ENCODE data around the gene PVALB.

PVALB gene

GRCh38 chr22:36756746-36757655, 59.8 kb downstream of the PVALB start:
- no peak for TF ChIP-seq EGR1 (IDR thresholded peaks at IDR 0.05)
- TF ChIP-seq, protein P1, sequence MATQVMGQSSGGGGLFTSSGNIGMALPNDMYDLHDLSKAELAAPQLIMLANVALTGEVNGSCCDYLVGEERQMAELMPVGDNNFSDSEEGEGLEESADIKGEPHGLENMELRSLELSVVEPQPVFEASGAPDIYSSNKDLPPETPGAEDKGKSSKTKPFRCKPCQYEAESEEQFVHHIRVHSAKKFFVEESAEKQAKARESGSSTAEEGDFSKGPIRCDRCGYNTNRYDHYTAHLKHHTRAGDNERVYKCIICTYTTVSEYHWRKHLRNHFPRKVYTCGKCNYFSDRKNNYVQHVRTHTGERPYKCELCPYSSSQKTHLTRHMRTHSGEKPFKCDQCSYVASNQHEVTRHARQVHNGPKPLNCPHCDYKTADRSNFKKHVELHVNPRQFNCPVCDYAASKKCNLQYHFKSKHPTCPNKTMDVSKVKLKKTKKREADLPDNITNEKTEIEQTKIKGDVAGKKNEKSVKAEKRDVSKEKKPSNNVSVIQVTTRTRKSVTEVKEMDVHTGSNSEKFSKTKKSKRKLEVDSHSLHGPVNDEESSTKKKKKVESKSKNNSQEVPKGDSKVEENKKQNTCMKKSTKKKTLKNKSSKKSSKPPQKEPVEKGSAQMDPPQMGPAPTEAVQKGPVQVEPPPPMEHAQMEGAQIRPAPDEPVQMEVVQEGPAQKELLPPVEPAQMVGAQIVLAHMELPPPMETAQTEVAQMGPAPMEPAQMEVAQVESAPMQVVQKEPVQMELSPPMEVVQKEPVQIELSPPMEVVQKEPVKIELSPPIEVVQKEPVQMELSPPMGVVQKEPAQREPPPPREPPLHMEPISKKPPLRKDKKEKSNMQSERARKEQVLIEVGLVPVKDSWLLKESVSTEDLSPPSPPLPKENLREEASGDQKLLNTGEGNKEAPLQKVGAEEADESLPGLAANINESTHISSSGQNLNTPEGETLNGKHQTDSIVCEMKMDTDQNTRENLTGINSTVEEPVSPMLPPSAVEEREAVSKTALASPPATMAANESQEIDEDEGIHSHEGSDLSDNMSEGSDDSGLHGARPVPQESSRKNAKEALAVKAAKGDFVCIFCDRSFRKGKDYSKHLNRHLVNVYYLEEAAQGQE (IDR thresholded peaks at IDR 0.05; ENCODE audit: low read depth): no peak
- TF ChIP-seq TCF12 (IDR thresholded peaks at IDR 0.05; ENCODE audit: low read depth): no peak
- no peak for TF ChIP-seq CREB1 (IDR thresholded peaks at IDR 0.05; ENCODE audit: low read depth)
- no peak for TF ChIP-seq USF1 (IDR thresholded peaks at IDR 0.05)
- TF ChIP-seq YY1 (IDR thresholded peaks at IDR 0.05; ENCODE audit: low read depth): no peak
- TF ChIP-seq NFIC (IDR thresholded peaks at IDR 0.05): no peak
- no peak for TF ChIP-seq ZBTB7A (IDR thresholded peaks at IDR 0.05; ENCODE audit: low read depth)
- no peak for TF ChIP-seq TAF1 (IDR thresholded peaks at IDR 0.05; ENCODE audit: low read depth)

- TF ChIP-seq ZBTB7A (IDR thresholded peaks at IDR 0.05; ENCODE audit: low read depth) (no peak), TAF1 (IDR thresholded peaks at IDR 0.05; ENCODE audit: low read depth) (no peak), NFIC (IDR thresholded peaks at IDR 0.05) (no peak), YY1 (IDR thresholded peaks at IDR 0.05; ENCODE audit: low read depth) (no peak), EGR1 (IDR thresholded peaks at IDR 0.05) (no peak), RAD21 (IDR thresholded peaks at IDR 0.05; ENCODE audit: low read depth) (no peak), CEBPB (IDR thresholded peaks at IDR 0.05) (no peak), TEAD4 (IDR thresholded peaks at IDR 0.05) (no peak), MAX (IDR thresholded peaks at IDR 0.05) (no peak), CREB1 (IDR thresholded peaks at IDR 0.05; ENCODE audit: low read depth) (no peak), FOXM1 (IDR thresholded peaks at IDR 0.05; ENCODE audit: borderline replicate concordance, low read depth) (no peak), EP300 (IDR thresholded peaks at IDR 0.05; ENCODE audit: borderline replicate concordance) (no peak)
- TF ChIP-seq, protein P1 (IDR thresholded peaks at IDR 0.05; ENCODE audit: low read depth): no peak
Measured at GRCh38 chr22:36756031-36756430, 60.8 kb downstream of the PVALB start.

- TF ChIP-seq TCF12 (IDR thresholded peaks at IDR 0.05; ENCODE audit: low read depth): no peak
- TF ChIP-seq, protein P1 (IDR thresholded peaks at IDR 0.05; ENCODE audit: low read depth): no peak
- no peak for TF ChIP-seq YY1 (IDR thresholded peaks at IDR 0.05; ENCODE audit: low read depth)
- no peak for TF ChIP-seq TEAD4 (IDR thresholded peaks at IDR 0.05)
- no peak for TF ChIP-seq EP300 (IDR thresholded peaks at IDR 0.05; ENCODE audit: borderline replicate concordance)
- no peak for TF ChIP-seq USF1 (IDR thresholded peaks at IDR 0.05)
- no peak for TF ChIP-seq ZBTB7A (IDR thresholded peaks at IDR 0.05; ENCODE audit: low read depth)
- TF ChIP-seq CREB1 (IDR thresholded peaks at IDR 0.05; ENCODE audit: low read depth): no peak
- no peak for TF ChIP-seq EGR1 (IDR thresholded peaks at IDR 0.05)
- TF ChIP-seq CEBPB (IDR thresholded peaks at IDR 0.05): no peak
- no peak for TF ChIP-seq NFIC (IDR thresholded peaks at IDR 0.05)
- no peak for TF ChIP-seq FOXM1 (IDR thresholded peaks at IDR 0.05; ENCODE audit: borderline replicate concordance, low read depth)
- no peak for TF ChIP-seq RAD21 (IDR thresholded peaks at IDR 0.05; ENCODE audit: low read depth)
Measured at GRCh38 chr22:36755316-36755715, 61.5 kb downstream of the PVALB start.

- no peak for TF ChIP-seq ZBTB7A (IDR thresholded peaks at IDR 0.05; ENCODE audit: low read depth)
- no peak for TF ChIP-seq USF1 (IDR thresholded peaks at IDR 0.05)
- TF ChIP-seq, protein P1 (IDR thresholded peaks at IDR 0.05; ENCODE audit: low read depth): no peak
- no peak for TF ChIP-seq RAD21 (IDR thresholded peaks at IDR 0.05; ENCODE audit: low read depth)
- no peak for TF ChIP-seq MAX (IDR thresholded peaks at IDR 0.05)
- no peak for TF ChIP-seq CEBPB (IDR thresholded peaks at IDR 0.05)
Measured at GRCh38 chr22:36753916-36754315, 62.9 kb downstream of the PVALB start.

All from Ishikawa (cell line).